Peyer's patch (tissue), 4 donors: Measurements from ENCODE around the gene ZNF324. TPM values are rescaled to one million over a fixed set of nuclear protein-coding genes. Genes with fewer than 3 reads are reported as not detected.
"Not testable (repeated sequence)": the region's sequence is repeated elsewhere in the genome, so short reads cannot be mapped to it uniquely, and the experiment has no call there.

ENCODE experiments used
- DNase-seq, 3 donors: peaks; one replicate each; pipeline ENCODE4 v3.0.0-alpha.2; 2017 to 2019
- H3K27ac ChIP-seq, 4 donors: fragments of 200-600 bp; sonication (generic); one replicate each; pipeline ENCODE4 v1.5.1; 2016 to 2019
- H3K27me3 ChIP-seq, 2 donors: fragments of 200-600 bp; sonication (generic); one replicate each; pipeline ENCODE4 v1.5.1; 2019
- H3K36me3 ChIP-seq, 3 donors: fragments of 200-600 bp; sonication (generic); one replicate each; pipeline ENCODE4 v1.5.1; 2016 to 2019
- H3K4me1 ChIP-seq, 4 donors: fragments of 200-600 bp; sonication (generic); one replicate each; pipeline ENCODE4 v1.5.1; 2016 to 2019
- H3K4me3 ChIP-seq, 4 donors: fragments of 200-600 bp; sonication (generic); 1 replicate in 3 of 4; 2 replicates in 1 of 4; pipeline ENCODE4 v1.5.1; 2016 to 2019; ENCODE audit warnings: mild to moderate bottlenecking in 1 of 4
- H3K9me3 ChIP-seq, 4 donors: fragments of 200-600 bp; sonication (generic); one replicate each; pipeline ENCODE4 v1.5.1; 2016 to 2019; ENCODE audit warnings: mild to moderate bottlenecking in 1 of 4
- CTCF ChIP-seq, 6 experiments: fragments of 450-650 bp in 4 of 6; fragments of 200-600 bp in 2 of 6; sonication (generic) in 1 of 6; IDR thresholded peaks; one replicate each; pipeline ENCODE4 v1.5.1; 2017 to 2019; ENCODE audit warnings: antibody characterized with exemption in 6 of 6, mild to moderate bottlenecking in 3 of 6, moderate library complexity in 1 of 6
- POLR2A ChIP-seq, 2 donors: fragments of 450-650 bp; IDR thresholded peaks; one replicate each; pipeline ENCODE4 v1.5.1; 2017; ENCODE audit warnings: antibody characterized with exemption in 2 of 2, mild to moderate bottlenecking in 2 of 2, moderate library complexity in 2 of 2
- total RNA-seq, 4 donors: library from RNA; depleted of rRNA; stranded (reverse); fragments of >200 nt; gene quantifications; one replicate each; pipeline ENCODE4 v1.1.0, GENCODE V29; 2016

ZNF324 gene
- total RNA-seq, 4 donors from 2014 or later, result 12.4 to 31.2 (median 22.7) TPM

- H3K36me3 ChIP-seq, result peaks cover 0 to 20% (median 0%) of the 10 kb centered on the region in 3 donors
- H3K27me3 ChIP-seq, result no peaks in the 10 kb centered on the region
- no peak for DNase-seq
- no peaks in the 10 kb centered on the region for H3K9me3 ChIP-seq
- H3K27ac ChIP-seq, result peak overlapping the region in 2 of 4 donors; percentile 72 to 83
- peaks cover 0 to 9% (median 6%) of the 10 kb centered on the region in 4 donors for H3K4me1 ChIP-seq
- TF ChIP-seq POLR2A (IDR thresholded peaks at IDR 0.05) (no peak), CTCF (IDR thresholded peaks at IDR 0.05) (no peak)
- peak overlapping the region; percentile 69 to 93 (median 87) for H3K4me3 ChIP-seq
Observed at GRCh38 chr19:58466089-58466759, 656 bp upstream of the ZNF324 start.

GRCh38 chr19:58468216-58468839 lies 1.4 kb downstream of the ZNF324 start:
- H3K4me3 ChIP-seq, result no peak overlapping the region
- no peaks in the 10 kb centered on the region for H3K9me3 ChIP-seq
- no peak for TF ChIP-seq CTCF (IDR thresholded peaks at IDR 0.05)
- H3K27ac ChIP-seq, result no peak overlapping the region
- peaks cover 0 to 38% (median 0%) of the 10 kb centered on the region in 3 donors for H3K36me3 ChIP-seq
- H3K27me3 ChIP-seq, result no peaks in the 10 kb centered on the region
- no peak for DNase-seq
- H3K4me1 ChIP-seq, result peaks cover 0 to 9% (median 6%) of the 10 kb centered on the region in 4 donors

GRCh38 chr19:58469241-58470013 lies 2.5 kb downstream of the ZNF324 start:
- peaks cover 0 to 9% (median 6%) of the 10 kb centered on the region in 4 donors for H3K4me1 ChIP-seq
- DNase-seq, result no peak
- peaks cover 0 to 38% (median 0%) of the 10 kb centered on the region in 3 donors for H3K36me3 ChIP-seq
- H3K27me3 ChIP-seq, result no peaks in the 10 kb centered on the region
- H3K27ac ChIP-seq, result no peak overlapping the region
- no peaks in the 10 kb centered on the region for H3K9me3 ChIP-seq
- no peak for TF ChIP-seq POLR2A (IDR thresholded peaks at IDR 0.05)
- no peak for TF ChIP-seq CTCF (IDR thresholded peaks at IDR 0.05)
- no peak overlapping the region for H3K4me3 ChIP-seq

- DNase-seq, H3K4me3 ChIP-seq, H3K9me3 ChIP-seq, H3K27me3 ChIP-seq, H3K27ac ChIP-seq: not testable (repeated sequence)
- peaks cover 0 to 38% (median 0%) of the 10 kb centered on the region in 3 donors for H3K36me3 ChIP-seq
- H3K4me1 ChIP-seq, result peaks cover 0 to 13% (median 10%) of the 10 kb centered on the region in 4 donors
Observed at GRCh38 chr19:58470837-58471543, 4.1 kb downstream of the ZNF324 start.

- H3K27ac ChIP-seq, result no peak overlapping the region
- TF ChIP-seq POLR2A (IDR thresholded peaks at IDR 0.05) (no peak), CTCF (IDR thresholded peaks at IDR 0.05) (no peak)
- H3K4me3 ChIP-seq, result no peak overlapping the region
Observed at GRCh38 chr19:58471736-58472135, 4.9 kb downstream of the ZNF324 start.

More at GRCh38 chr19:58471736-58472135, 4.9 kb downstream of the ZNF324 start:
- no peaks in the 10 kb centered on the region for H3K9me3 ChIP-seq
- H3K4me1 ChIP-seq, result peaks cover 0 to 17% (median 8%) of the 10 kb centered on the region in 4 donors
- no peak for DNase-seq
- H3K27me3 ChIP-seq, result no peaks in the 10 kb centered on the region
- peaks cover 0 to 38% (median 0%) of the 10 kb centered on the region in 3 donors for H3K36me3 ChIP-seq
